ENCODE measurements around the gene CLTB. TPM values are rescaled to one million over a fixed set of nuclear protein-coding genes. Genes with fewer than 3 reads are reported as not detected.

CLTB gene
- total and polyA plus RNA-seq, 2 of the 8 experiments (the other 6 are each of a cell fraction or from before 2014, with no cell fraction given) = 25.9 to 34.9 TPM

GRCh38 chr5:176371621-176372539, 44.5 kb downstream of the CLTB start:
- no peak overlapping the region for H3K14ac ChIP-seq (ENCODE audit: insufficient read length)

More at GRCh38 chr5:176371621-176372539, 44.5 kb downstream of the CLTB start:
- Histone ChIP-seq H2BK5ac (ENCODE audit: low read depth, low read length) (no peak overlapping the region), H3K27ac (ENCODE audit: low read depth, low read length) (no peak overlapping the region), H4K8ac (ENCODE audit: extremely low read depth, insufficient read depth, low read length) (no peak overlapping the region), H3K4me3 (ENCODE audit: extremely low read depth in 1 of 4, insufficient read depth in 2 of 4, low read depth in 3 of 4, low read length in 4 of 4) (no peak overlapping the region), H2AFZ (ENCODE audit: low read length) (no peak overlapping the region), H3K4me2 (ENCODE audit: insufficient read depth in 1 of 2, low read depth in 2 of 2, low read length in 2 of 2) (no peak overlapping the region), H2AK5ac (ENCODE audit: low read depth, low read length) (no peak overlapping the region), H2BK15ac (ENCODE audit: low read length) (no peak overlapping the region), H3K9me3 (ENCODE audit: insufficient read depth in 2 of 2, low read depth in 1 of 2, low read length in 1 of 2) (no peaks in the 10 kb centered on the region), H3K4ac (replicated peaks; ENCODE audit: insufficient read length, low read depth, low read length) (no peak overlapping the region), H3K27me3 (replicated peaks in 1 of 4; ENCODE audit: control insufficient read depth in 3 of 4, extremely low read depth in 1 of 4, insufficient read depth in 3 of 4, low read length in 3 of 4) (peaks cover 0 to 5% (median 2%) of the 10 kb centered on the region in 4 experiments; a peak in 5 of 7 replicates), H4K91ac (replicated peaks; ENCODE audit: insufficient read length, low read length) (no peak overlapping the region), H3K18ac (ENCODE audit: extremely low read depth, low read length) (no peak overlapping the region), H3K9ac (replicated peaks in 1 of 4; ENCODE audit: extremely low read depth in 1 of 4, low read depth in 3 of 4, low read length in 3 of 4) (no peak overlapping the region), H3K23ac (ENCODE audit: insufficient read length) (no peak overlapping the region), H2BK120ac (replicated peaks; ENCODE audit: low read depth, low read length) (no peak overlapping the region), H3K79me1 (ENCODE audit: low read depth, low read length) (no peaks in the 10 kb centered on the region), H4K5ac (ENCODE audit: insufficient read length, low read depth, low read length) (no peak overlapping the region), H3K23me2 (ENCODE audit: low read depth, low read length) (peaks cover 3% of the 10 kb centered on the region; the same call in 1 of the 2 replicates), H2BK20ac (ENCODE audit: low read length) (no peak overlapping the region), H3K79me2 (ENCODE audit: control insufficient read depth in 1 of 2, insufficient read depth in 2 of 2, low read length in 2 of 2) (no peaks in the 10 kb centered on the region), H4K20me1 (replicated peaks in 1 of 2; ENCODE audit: control insufficient read depth in 1 of 2, insufficient read depth in 2 of 2, low read length in 2 of 2) (peaks cover 0 to 3% of the 10 kb centered on the region in 2 experiments), H3K56ac (replicated peaks; ENCODE audit: insufficient read length, low read depth, low read length) (no peak overlapping the region), H3K4me1 (replicated peaks in 1 of 4; ENCODE audit: control insufficient read depth in 3 of 4, insufficient read depth in 4 of 4, low read length in 3 of 4) (no peaks in the 10 kb centered on the region), H2BK12ac (ENCODE audit: low read depth, low read length) (no peak overlapping the region), H3K36me3 (ENCODE audit: control insufficient read depth in 2 of 4, insufficient read depth in 4 of 4, low read length in 3 of 4) (peaks cover 0 to 6% (median 3%) of the 10 kb centered on the region in 4 experiments; a peak in 3 of 8 replicates)
- DNase-seq (ENCODE audit: low read depth in 1 of 2, low spot score in 2 of 2) (no peak), FAIRE-seq (no peak)
- 88% methylated on average over 13 of the region's 13 CpGs; no CpG with 5 or more reads in 1 of the 2 experiments for WGBS, 2 experiments (ENCODE audit: extremely low coverage in 1 of 2, insufficient coverage in 1 of 2, insufficient read length in 1 of 2, insufficient replicate concordance in 2 of 2, low coverage in 1 of 2, low lambda C conversion rate in 2 of 2, missing lambda C conversion rate in 1 of 2)
- no peak for TF ChIP-seq EP300 (IDR thresholded peaks at IDR 0.05; ENCODE audit: borderline replicate concordance in 1 of 2, low read depth in 2 of 2, low read length in 2 of 2)
- TF ChIP-seq TBP (IDR thresholded peaks at IDR 0.05; ENCODE audit: low read depth, low read length) = no peak
- TF ChIP-seq CHD2 (IDR thresholded peaks at IDR 0.05; ENCODE audit: low read length) = no peak
- no peak for TF ChIP-seq RXRA (IDR thresholded peaks at IDR 0.05; ENCODE audit: insufficient read depth, low read depth, low read length)
- no peak for TF ChIP-seq FOSL1 (IDR thresholded peaks at IDR 0.05; ENCODE audit: insufficient read depth, low read depth, low read length)
- no peak for TF ChIP-seq HDAC6 (IDR thresholded peaks at IDR 0.05; ENCODE audit: low read depth, low read length)
- no peak for TF ChIP-seq BACH1 (IDR thresholded peaks at IDR 0.05; ENCODE audit: low read length)
- TF ChIP-seq POLR2AphosphoS5 (IDR thresholded peaks at IDR 0.05; ENCODE audit: low read depth, low read length) = no peak
- TF ChIP-seq POU5F1 (IDR thresholded peaks at IDR 0.05; ENCODE audit: low read depth, low read length) = no peak
- CTCF ChIA-PET (ENCODE audit: partially characterized antibody) = interaction anchor here (1.0 to 1.1 kb wide), 2 partner anchors 17 to 642 kb away, joined by 3 to 4 read pairs; no protein-coding TSS in a partner anchor
- POLR2A ChIA-PET (ENCODE audit: partially characterized antibody) = interaction anchor here (1.2 to 10.1 kb wide), 3 partner anchors 10 to 164 kb away, joined by 3 to 93 read pairs (median 15); partner anchors contain the start of genes HIGD2A, KIAA1191 and NOP16

Data from H1 (cell line).